IPS DF 19.7 (cell line): Measurements from ENCODE around the gene MTMR3.

Experiments used
- DNase-seq: peaks from one replicate; pipeline ENCODE4 v3.0.0-alpha.2; 2013; ENCODE audit warnings: low read depth, low spot score

MTMR3 gene

DNA sequence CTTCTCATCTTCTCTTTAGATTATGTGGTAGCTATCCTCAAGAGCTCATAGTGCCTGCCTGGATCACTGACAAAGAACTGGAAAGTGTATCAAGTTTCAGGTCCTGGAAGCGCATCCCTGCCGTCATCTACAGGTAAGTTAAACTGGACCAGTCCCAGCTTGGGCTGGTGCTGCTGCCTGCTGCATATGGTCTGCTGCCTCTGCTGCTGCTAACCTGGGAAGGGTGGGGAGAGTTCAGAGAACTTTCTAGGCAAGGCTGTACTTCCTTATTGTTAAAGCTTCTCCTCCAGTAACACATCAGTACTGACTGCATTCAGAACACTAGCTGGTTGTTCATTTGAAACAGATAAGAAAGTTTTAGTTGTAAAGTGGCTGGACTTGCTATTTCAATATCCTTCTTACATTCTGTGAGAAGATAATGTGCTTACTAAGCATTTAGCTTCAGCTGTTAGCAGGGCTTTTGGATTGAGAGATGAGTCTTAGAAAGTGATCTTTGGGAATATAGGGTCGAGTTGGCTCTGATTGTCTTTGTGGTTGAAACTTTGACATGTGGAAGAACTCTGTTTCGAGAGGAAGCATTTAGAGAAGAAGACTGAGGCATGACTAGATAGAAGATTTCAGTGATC is 120.0 kb downstream of the MTMR3 start:
- DNase-seq = no peak

DNA sequence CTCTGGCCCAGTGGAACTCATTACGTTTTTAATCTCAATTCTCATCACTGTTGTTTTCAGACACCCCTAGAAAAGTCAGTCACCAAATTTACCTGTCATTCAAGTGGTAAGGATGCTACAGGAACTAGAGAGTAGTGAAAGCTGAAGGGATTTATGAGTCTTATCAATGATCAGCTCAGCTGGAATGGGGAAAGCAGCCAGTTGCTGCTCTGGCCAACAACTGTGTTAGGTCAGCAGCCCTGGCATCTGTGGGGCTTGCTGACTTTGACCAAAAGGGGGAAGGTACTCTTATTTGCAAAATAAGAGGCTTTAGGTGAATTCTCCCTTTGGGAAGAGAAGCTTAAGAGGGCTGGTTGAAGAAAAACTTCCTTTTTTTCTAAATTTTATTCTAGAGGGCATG is 121.1 kb downstream of the MTMR3 start:
- DNase-seq = no peak

DNA sequence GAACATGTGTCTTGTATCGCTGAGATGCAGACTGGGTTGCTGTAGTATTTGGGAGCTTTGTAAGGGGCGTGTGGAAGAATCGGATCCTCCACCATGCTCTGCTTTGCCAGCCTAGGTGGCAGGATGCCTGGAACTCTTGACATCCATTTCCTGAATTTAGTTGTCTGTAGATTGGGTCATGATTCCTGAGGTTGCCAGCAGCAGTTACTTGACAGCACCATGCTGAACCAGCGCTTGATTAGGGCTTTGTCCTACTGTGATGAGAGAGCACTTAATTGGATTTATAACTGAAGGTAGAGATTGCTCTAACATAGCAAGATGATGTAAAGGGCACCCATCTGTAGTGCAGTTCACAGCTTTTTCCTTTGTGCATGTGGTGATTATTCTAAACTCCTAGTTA is 121.7 kb downstream of the MTMR3 start:
- no peak for DNase-seq

- DNase-seq = no peak
Observed at GRCh38 chr22:30005213-30005857, 122.4 kb downstream of the MTMR3 start.

- no peak for DNase-seq
Observed at GRCh38 chr22:30007361-30007760, 124.4 kb downstream of the MTMR3 start.

DNA sequence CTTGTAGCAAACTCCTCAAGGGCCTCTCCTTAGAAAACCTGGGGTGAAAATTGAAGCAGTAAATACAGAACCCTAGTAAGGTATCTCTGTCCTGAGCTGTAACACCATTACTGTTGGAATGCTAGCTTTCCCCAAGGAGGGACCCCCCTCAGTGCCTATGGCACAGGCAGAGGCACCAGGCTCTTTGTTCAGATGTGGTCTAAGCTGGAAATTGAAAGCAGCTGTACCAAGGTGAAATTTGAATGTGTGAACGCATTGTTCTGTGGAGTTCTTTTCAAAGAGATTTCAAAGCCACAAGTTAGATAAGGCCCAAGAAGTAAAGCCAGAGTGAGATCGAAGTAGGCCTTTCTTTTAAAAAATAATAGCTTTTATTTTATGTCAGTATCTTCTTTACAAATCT is 125.4 kb downstream of the MTMR3 start:
- no peak for DNase-seq

GRCh38 chr22:30009478-30009877 is 126.5 kb downstream of the MTMR3 start:
- DNase-seq = no peak

GRCh38 chr22:30010789-30011405 is 127.9 kb downstream of the MTMR3 start:
- no peak for DNase-seq

- no peak for DNase-seq
Observed at GRCh38 chr22:30013201-30013600, 130.2 kb downstream of the MTMR3 start.

- no peak for DNase-seq
Observed at GRCh38 chr22:30014244-30014643, 131.3 kb downstream of the MTMR3 start.

- DNase-seq = no peak
Observed at GRCh38 chr22:30015229-30015797, 132.3 kb downstream of the MTMR3 start.

- no peak for DNase-seq
Observed at GRCh38 chr22:30015846-30016245, 132.9 kb downstream of the MTMR3 start.

- no peak for DNase-seq
Observed at GRCh38 chr22:30016596-30016995, 133.6 kb downstream of the MTMR3 start.

GRCh38 chr22:30017375-30018223 is 134.6 kb downstream of the MTMR3 start:
- DNase-seq = no peak

DNA sequence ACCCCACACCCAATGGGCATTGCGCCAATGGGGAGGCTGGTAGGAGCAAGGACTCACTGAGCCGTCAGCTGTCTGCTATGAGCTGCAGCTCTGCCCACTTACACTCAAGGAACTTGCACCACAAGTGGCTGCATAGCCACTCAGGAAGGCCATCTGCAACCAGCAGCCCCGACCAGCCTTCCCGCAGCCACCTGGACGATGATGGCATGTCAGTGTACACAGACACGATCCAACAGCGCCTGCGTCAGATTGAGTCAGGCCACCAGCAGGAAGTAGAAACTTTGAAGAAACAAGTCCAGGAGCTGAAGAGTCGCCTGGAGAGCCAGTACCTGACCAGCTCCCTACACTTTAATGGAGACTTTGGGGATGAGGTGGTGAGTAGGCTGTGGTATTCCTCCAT is 137.5 kb downstream of the MTMR3 start:
- DNase-seq = no peak

DNA sequence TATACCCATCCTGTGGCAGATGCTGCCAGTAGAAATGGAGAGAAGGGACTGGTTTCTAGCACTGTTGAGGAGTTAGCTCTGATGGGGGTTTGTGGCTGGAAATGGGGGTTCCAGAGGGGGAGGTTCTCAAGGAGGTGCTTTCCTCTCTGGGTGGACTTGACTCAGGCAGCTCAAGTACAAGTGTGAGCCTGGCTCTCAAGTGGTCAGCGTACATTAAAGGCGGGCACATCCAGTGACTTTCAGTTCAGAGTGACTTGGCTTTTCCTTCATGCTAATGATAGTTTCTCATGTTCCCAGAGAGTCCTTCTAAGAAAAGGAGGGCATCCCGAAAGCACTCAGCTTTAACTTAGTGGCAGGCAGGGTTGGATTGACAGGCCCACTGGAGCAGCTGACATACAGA is 138.4 kb downstream of the MTMR3 start:
- DNase-seq = no peak

DNA sequence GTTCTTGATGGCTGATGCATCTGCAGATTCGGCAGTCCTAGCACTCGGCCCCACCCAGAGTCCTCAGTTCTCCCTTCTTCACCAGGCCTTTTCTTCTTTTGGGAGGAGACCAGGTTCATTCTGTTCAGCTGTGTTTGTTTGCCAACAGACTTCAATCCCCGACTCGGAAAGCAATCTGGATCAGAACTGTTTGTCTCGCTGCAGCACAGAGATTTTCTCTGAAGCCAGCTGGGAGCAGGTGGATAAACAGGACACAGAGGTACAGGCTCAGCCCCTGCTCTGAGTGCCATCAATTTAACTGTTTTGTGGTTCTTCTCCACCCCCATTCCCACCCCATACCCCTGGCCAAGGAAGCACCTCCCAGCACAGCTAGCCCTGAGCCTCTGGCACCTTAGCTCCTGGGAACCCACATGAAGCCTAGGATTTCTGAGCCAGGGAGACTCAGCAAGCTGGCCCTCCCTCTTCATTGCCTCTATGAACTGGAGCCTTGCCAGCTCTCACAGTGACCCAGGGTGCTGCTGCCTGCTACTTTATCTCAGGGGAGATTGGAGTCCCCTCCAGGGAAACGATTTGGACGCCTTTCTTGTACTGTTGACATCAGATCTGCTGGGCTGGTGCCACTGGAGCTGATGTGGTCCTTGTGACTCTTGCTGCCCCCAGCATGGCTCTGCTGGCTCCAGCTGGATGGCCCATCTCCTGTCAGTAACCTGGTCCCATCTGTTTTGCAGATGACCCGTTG is 139.1 kb downstream of the MTMR3 start:
- no peak for DNase-seq

GRCh38 chr22:30023099-30023660 is 140.2 kb downstream of the MTMR3 start:
- no peak for DNase-seq

DNA sequence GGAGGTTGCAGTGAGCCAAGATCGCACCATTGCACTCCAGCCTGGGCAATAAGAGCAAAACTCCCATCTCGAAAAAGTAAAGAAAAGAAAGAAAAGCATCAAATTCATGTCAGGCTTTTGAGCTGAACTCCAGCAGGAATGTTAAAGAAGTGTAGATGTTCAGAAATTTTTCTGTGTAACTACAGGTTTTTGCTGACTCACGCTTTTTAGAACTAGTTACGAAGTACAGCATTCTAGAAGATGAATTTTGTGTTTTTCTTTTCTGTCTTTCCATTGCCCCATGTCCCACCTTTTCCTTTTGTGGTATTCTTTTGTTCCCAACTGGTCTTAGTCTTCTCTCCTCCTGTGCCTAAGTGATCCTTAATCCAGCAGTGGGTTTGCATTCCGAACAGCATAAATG is 141.3 kb downstream of the MTMR3 start:
- DNase-seq = no peak

- no peak for DNase-seq
Observed at GRCh38 chr22:30025221-30025620, 142.2 kb downstream of the MTMR3 start.

GRCh38 chr22:30026756-30027155 is 143.8 kb downstream of the MTMR3 start:
- DNase-seq = no peak
